ENCODE measurements around the gene MED9. TPM values are rescaled to one million over a fixed set of nuclear protein-coding genes. Genes with fewer than 3 reads are reported as not detected.
"Not testable (repeated sequence)": the region's sequence is repeated elsewhere in the genome, so short reads cannot be mapped to it uniquely, and the experiment has no call there.

MED9 gene
- total RNA-seq, 3 donors from 2014 or later (not counting 1 experiment from before 2014, with no cell fraction given) = 19.8 to 23.5 (median 22.3) TPM

- H3K4me3 Mint-ChIP-seq = no peak overlapping the region
- 67% methylated on average over 5 of the region's 5 CpGs for WGBS (ENCODE audit: insufficient coverage)
- Histone ChIP-seq H3K36me3 (ENCODE audit: control insufficient read depth, insufficient read depth, low read length) (no peaks in the 10 kb centered on the region), H3K27ac (ENCODE audit: low read length) (no peak overlapping the region), H3K27me3 (ENCODE audit: control insufficient read depth, insufficient read depth, low read length) (no peaks in the 10 kb centered on the region), H3K9me3 (ENCODE audit: control insufficient read depth, insufficient read depth, low read length) (no peaks in the 10 kb centered on the region), H3K4me3 (ENCODE audit: low read length) (no peak overlapping the region), H3K4me1 (ENCODE audit: control insufficient read depth, insufficient read depth, low read length) (no peaks in the 10 kb centered on the region)
- no peaks in the 10 kb centered on the region for H3K4me1 Mint-ChIP-seq
- H3K27me3 Mint-ChIP-seq (ENCODE audit: low read depth in 2 of 2) = peaks cover 0 to 3% of the 10 kb centered on the region in 2 donors
- H3K36me3 Mint-ChIP-seq = no peaks in the 10 kb centered on the region
- ATAC-seq = no peak
- no peaks in the 10 kb centered on the region for H3K9me3 Mint-ChIP-seq
- intact Hi-C loops (cut with micrococcal nuclease) = no loop called here
- H3K27ac Mint-ChIP-seq = no peak overlapping the region
- no peak for TF ChIP-seq CTCF (IDR thresholded peaks at IDR 0.05)
- no peak for DNase-seq
Measured at GRCh38 chr17:17448076-17448475, 28.7 kb upstream of the MED9 start.

GRCh38 chr17:17448723-17449122 lies 28.1 kb upstream of the MED9 start:
- Mint-ChIP-seq H3K27ac (no peak overlapping the region), H3K27me3 (ENCODE audit: low read depth in 2 of 2) (peaks cover 0 to 3% of the 10 kb centered on the region in 2 donors), H3K9me3 (no peaks in the 10 kb centered on the region), H3K4me1 (no peaks in the 10 kb centered on the region), H3K4me3 (no peak overlapping the region), H3K36me3 (no peaks in the 10 kb centered on the region)
- no peak for ATAC-seq
- H3K27ac ChIP-seq (ENCODE audit: low read length) = no peak overlapping the region
- WGBS (ENCODE audit: insufficient coverage) = 90% methylated on average over 4 of the region's 4 CpGs
- H3K36me3 ChIP-seq (ENCODE audit: control insufficient read depth, insufficient read depth, low read length) = no peaks in the 10 kb centered on the region
- no peaks in the 10 kb centered on the region for H3K27me3 ChIP-seq (ENCODE audit: control insufficient read depth, insufficient read depth, low read length)
- intact Hi-C loops (cut with micrococcal nuclease) = no loop called here
- no peak for DNase-seq
- no peaks in the 10 kb centered on the region for H3K4me1 ChIP-seq (ENCODE audit: control insufficient read depth, insufficient read depth, low read length)
- no peaks in the 10 kb centered on the region for H3K9me3 ChIP-seq (ENCODE audit: control insufficient read depth, insufficient read depth, low read length)
- no peak for TF ChIP-seq CTCF (IDR thresholded peaks at IDR 0.05)
- no peak overlapping the region for H3K4me3 ChIP-seq (ENCODE audit: low read length)

GRCh38 chr17:17453088-17453487 lies 23.7 kb upstream of the MED9 start:
- Histone ChIP-seq H3K9me3 (ENCODE audit: control insufficient read depth, insufficient read depth, low read length) (no peaks in the 10 kb centered on the region), H3K27ac (ENCODE audit: low read length) (no peak overlapping the region), H3K4me1 (ENCODE audit: control insufficient read depth, insufficient read depth, low read length) (no peaks in the 10 kb centered on the region), H3K4me3 (ENCODE audit: low read length) (no peak overlapping the region), H3K27me3 (ENCODE audit: control insufficient read depth, insufficient read depth, low read length) (no peaks in the 10 kb centered on the region), H3K36me3 (ENCODE audit: control insufficient read depth, insufficient read depth, low read length) (no peaks in the 10 kb centered on the region)
- no peaks in the 10 kb centered on the region for H3K36me3 Mint-ChIP-seq
- no peaks in the 10 kb centered on the region for H3K9me3 Mint-ChIP-seq
- DNase-seq (no peak), ATAC-seq (no peak)
- H3K27me3 Mint-ChIP-seq (ENCODE audit: low read depth in 2 of 2) = no peaks in the 10 kb centered on the region
- no peak for TF ChIP-seq CTCF (IDR thresholded peaks at IDR 0.05)
- H3K27ac Mint-ChIP-seq = no peak overlapping the region
- no peak overlapping the region for H3K4me3 Mint-ChIP-seq
- intact Hi-C loops (cut with micrococcal nuclease) = no loop called here
- no peaks in the 10 kb centered on the region for H3K4me1 Mint-ChIP-seq
- 62% methylated on average over 9 of the region's 9 CpGs for WGBS (ENCODE audit: insufficient coverage)

GRCh38 chr17:17454276-17454675 lies 22.5 kb upstream of the MED9 start:
- H3K27me3 ChIP-seq (ENCODE audit: control insufficient read depth, insufficient read depth, low read length) = no peaks in the 10 kb centered on the region
- no peaks in the 10 kb centered on the region for H3K36me3 ChIP-seq (ENCODE audit: control insufficient read depth, insufficient read depth, low read length)
- H3K9me3 Mint-ChIP-seq = no peaks in the 10 kb centered on the region
- no peaks in the 10 kb centered on the region for H3K9me3 ChIP-seq (ENCODE audit: control insufficient read depth, insufficient read depth, low read length)
- no peaks in the 10 kb centered on the region for H3K4me1 ChIP-seq (ENCODE audit: control insufficient read depth, insufficient read depth, low read length)
- intact Hi-C loops (cut with micrococcal nuclease) = no loop called here
- no peak for ATAC-seq
- 64% methylated on average over 1 of the region's 1 CpG for WGBS (ENCODE audit: insufficient coverage)
- H3K27me3 Mint-ChIP-seq (ENCODE audit: low read depth in 2 of 2) = no peaks in the 10 kb centered on the region
- DNase-seq = no peak
- H3K27ac Mint-ChIP-seq = no peak overlapping the region
- no peak overlapping the region for H3K27ac ChIP-seq (ENCODE audit: low read length)
- H3K36me3 Mint-ChIP-seq = no peaks in the 10 kb centered on the region
- no peak for TF ChIP-seq CTCF (IDR thresholded peaks at IDR 0.05)
- no peak overlapping the region for H3K4me3 Mint-ChIP-seq
- H3K4me3 ChIP-seq (ENCODE audit: low read length) = no peak overlapping the region
- H3K4me1 Mint-ChIP-seq = no peaks in the 10 kb centered on the region

GRCh38 chr17:17454700-17455099 lies 22.1 kb upstream of the MED9 start:
- WGBS (ENCODE audit: insufficient coverage) = 71% methylated on average over 1 of the region's 1 CpG
- H3K4me1 ChIP-seq (ENCODE audit: control insufficient read depth, insufficient read depth, low read length); H3K36me3 Mint-ChIP-seq; DNase-seq; H3K9me3 Mint-ChIP-seq; H3K4me3 Mint-ChIP-seq; intact Hi-C loops (cut with micrococcal nuclease); H3K9me3 ChIP-seq (ENCODE audit: control insufficient read depth, insufficient read depth, low read length); H3K4me3 ChIP-seq (ENCODE audit: low read length); H3K36me3 ChIP-seq (ENCODE audit: control insufficient read depth, insufficient read depth, low read length); H3K4me1 Mint-ChIP-seq; H3K27me3 Mint-ChIP-seq (ENCODE audit: low read depth in 2 of 2); H3K27ac Mint-ChIP-seq; H3K27me3 ChIP-seq (ENCODE audit: control insufficient read depth, insufficient read depth, low read length); ATAC-seq; H3K27ac ChIP-seq (ENCODE audit: low read length): not testable (repeated sequence)
